ENCODE data around the gene DPT. TPM values are rescaled to one million over a fixed set of nuclear protein-coding genes. Genes with fewer than 3 reads are reported as not detected.

DPT gene
- total RNA-seq, 4 donors from 2014 or later: 95.3 to 190 (median 138) TPM

DNA sequence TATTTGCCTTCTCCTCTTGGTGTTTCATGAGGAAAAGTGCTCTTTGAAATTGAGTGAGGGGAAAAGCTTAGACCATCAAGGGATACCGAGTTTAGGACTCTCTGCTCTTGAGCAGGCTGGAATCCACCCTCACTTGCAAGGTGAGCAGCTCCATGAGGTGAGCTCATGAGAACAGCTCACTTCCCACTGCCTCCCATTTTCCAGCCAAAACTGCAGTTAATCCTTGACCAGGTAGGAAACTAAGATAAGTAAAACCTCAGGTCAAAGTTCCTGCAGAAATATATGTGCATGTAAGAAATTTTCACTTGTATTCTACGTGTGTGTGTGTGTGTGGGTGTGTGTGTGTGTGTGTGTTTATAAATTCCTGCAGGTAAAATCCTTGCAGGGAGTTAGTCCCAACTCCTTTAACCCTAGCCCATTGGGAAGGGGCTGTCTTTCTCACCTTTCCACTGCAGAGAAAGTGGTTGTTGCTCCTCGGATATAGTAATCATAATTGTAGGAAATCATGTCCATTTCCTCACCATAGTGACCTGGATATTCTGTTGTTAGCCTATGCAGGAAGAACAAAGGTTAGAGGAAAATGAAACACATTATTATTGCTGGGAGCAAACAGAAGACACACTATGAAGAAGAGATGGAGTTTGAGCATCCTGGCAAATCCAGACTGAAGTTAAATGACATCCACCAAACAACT lies 28.3 kb downstream of the DPT start:
- H3K9me3 ChIP-seq: no peaks in the 10 kb centered on the region
- H3K27me3 ChIP-seq: no peaks in the 10 kb centered on the region
- no peaks in the 10 kb centered on the region for H3K36me3 ChIP-seq
- no peak for TF ChIP-seq POLR2A (IDR thresholded peaks at IDR 0.05; ENCODE audit: low read depth)
- TF ChIP-seq EP300 (IDR thresholded peaks at IDR 0.05): no peak
- TF ChIP-seq, protein P1, sequence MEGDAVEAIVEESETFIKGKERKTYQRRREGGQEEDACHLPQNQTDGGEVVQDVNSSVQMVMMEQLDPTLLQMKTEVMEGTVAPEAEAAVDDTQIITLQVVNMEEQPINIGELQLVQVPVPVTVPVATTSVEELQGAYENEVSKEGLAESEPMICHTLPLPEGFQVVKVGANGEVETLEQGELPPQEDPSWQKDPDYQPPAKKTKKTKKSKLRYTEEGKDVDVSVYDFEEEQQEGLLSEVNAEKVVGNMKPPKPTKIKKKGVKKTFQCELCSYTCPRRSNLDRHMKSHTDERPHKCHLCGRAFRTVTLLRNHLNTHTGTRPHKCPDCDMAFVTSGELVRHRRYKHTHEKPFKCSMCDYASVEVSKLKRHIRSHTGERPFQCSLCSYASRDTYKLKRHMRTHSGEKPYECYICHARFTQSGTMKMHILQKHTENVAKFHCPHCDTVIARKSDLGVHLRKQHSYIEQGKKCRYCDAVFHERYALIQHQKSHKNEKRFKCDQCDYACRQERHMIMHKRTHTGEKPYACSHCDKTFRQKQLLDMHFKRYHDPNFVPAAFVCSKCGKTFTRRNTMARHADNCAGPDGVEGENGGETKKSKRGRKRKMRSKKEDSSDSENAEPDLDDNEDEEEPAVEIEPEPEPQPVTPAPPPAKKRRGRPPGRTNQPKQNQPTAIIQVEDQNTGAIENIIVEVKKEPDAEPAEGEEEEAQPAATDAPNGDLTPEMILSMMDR (IDR thresholded peaks at IDR 0.05): no peak
- no peak for TF ChIP-seq POLR2AphosphoS5 (IDR thresholded peaks at IDR 0.05)
- no peak for DNase-seq (ENCODE audit: extremely low spot score)
- no peak overlapping the region for H3K27ac ChIP-seq (replicated peaks in 1 of 4)
- 82% methylated on average over 3 of the region's 3 CpGs for WGBS
- intact Hi-C loops (cut with DNase I): no loop called here
- H3K4me3 ChIP-seq: no peak overlapping the region
- H3K4me1 ChIP-seq: peaks cover 0 to 16% (median 14%) of the 10 kb centered on the region in 4 donors

DNA sequence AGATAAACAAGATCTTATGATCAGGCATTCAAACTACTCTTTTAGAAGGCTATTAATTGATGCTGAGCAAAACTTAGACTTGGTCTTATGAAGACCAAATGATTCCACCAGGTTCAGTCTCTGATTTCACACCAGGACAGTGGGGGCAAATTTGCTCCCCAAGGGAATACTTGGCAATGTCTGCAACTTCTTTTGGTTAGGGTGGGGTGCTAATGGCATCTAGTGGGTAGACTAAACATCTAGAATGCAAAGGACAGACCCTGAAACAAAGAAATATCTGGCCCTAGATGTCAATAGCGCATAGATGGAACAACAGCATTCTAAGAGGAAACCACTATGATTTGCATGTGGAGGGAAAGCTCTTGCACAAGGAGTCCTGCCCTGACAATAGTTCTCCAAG lies 30.6 kb downstream of the DPT start:
- WGBS: 100% methylated on average over 1 of the region's 1 CpG
- H3K27ac ChIP-seq (replicated peaks in 1 of 4): no peak overlapping the region
- no peaks in the 10 kb centered on the region for H3K27me3 ChIP-seq
- no peaks in the 10 kb centered on the region for H3K36me3 ChIP-seq
- TF ChIP-seq EP300 (IDR thresholded peaks at IDR 0.05) (no peak), POLR2A (IDR thresholded peaks at IDR 0.05; ENCODE audit: low read depth) (no peak), POLR2AphosphoS5 (IDR thresholded peaks at IDR 0.05) (no peak)
- TF ChIP-seq, protein P1 (IDR thresholded peaks at IDR 0.05): no peak
- no peaks in the 10 kb centered on the region for H3K9me3 ChIP-seq
- peaks cover 0 to 35% (median 31%) of the 10 kb centered on the region in 4 donors for H3K4me1 ChIP-seq
- no peak overlapping the region for H3K4me3 ChIP-seq
- intact Hi-C loops (cut with DNase I): no loop called here
- DNase-seq (ENCODE audit: extremely low spot score): no peak

DNA sequence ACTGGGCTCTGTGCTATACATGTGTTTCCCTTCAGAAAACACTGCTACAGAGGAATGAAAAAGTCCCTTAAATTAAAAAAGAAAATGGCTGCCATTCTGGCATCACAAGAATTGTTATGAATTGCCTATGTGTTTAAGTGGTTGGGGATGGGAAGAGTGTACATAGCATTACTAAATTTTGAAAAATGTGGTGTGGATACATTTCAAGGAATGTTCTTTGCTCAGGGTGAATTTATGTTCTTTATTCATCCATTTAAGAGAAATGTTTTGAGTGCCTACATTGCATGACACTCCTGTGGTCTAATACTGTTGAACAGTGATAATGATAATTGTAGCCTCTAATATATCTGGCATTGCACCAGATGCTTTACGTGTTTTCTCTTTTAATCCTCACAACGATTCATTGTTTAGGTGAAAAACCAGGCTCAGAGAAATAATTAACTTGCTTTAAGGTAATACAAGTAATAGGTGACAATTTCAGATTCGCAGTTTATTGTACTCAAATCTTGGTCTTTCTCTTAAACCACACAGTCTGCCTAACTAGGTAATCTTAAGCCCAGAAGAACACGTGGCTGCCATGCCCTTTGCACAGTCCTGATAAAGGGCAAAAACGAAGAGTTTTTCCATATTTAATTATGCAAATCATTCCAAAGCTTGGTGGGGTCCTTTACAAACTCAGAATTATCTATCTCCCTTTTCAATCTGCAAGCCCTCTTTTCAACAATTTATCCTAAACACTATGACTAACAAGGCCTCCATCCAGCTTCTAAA lies 31.5 kb downstream of the DPT start:
- no peak for DNase-seq (ENCODE audit: extremely low spot score)
- no peak for TF ChIP-seq EP300 (IDR thresholded peaks at IDR 0.05)
- TF ChIP-seq POLR2AphosphoS5 (IDR thresholded peaks at IDR 0.05): no peak
- TF ChIP-seq POLR2A (IDR thresholded peaks at IDR 0.05; ENCODE audit: low read depth): no peak
- TF ChIP-seq, protein P1 (IDR thresholded peaks at IDR 0.05): no peak
- no peaks in the 10 kb centered on the region for H3K9me3 ChIP-seq
- peaks cover 0 to 35% (median 33%) of the 10 kb centered on the region in 4 donors for H3K4me1 ChIP-seq
- H3K4me3 ChIP-seq: no peak overlapping the region
- H3K27me3 ChIP-seq: no peaks in the 10 kb centered on the region
- H3K36me3 ChIP-seq: no peaks in the 10 kb centered on the region
- intact Hi-C loops (cut with DNase I): no loop called here
- no peak overlapping the region for H3K27ac ChIP-seq (replicated peaks in 1 of 4)
- 93% methylated on average over 5 of the region's 5 CpGs for WGBS

DNA sequence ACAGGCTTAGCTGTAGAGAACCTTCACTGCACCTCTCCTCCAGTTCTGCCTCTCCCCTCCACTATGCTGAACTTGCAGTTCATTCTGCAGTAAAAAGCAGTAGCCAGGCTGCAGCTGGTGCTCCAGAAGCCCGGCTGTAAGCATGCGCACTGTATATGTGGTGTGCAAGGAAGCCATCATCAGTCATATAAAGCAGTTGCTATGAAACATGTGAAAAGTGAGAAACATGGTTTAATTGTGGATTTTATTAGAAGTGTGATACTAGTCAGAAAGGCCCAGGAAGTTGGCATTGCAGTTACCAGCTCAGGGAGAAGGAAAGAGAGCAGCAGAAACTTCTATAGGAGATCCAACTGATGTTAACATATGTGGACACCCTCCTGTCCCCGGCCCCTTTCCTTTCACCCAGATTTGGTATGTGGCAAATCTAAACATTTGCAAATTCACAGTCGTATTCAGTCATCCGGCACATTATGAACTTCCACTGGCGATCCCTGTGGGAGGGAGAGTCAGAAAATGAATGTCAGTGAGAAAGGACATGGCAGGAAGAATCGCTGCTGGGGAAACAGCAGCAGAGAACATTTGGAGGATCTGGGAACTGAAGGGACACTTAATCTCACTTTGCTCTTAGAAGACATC lies 32.8 kb downstream of the DPT start:
- peaks cover 0 to 35% (median 33%) of the 10 kb centered on the region in 4 donors for H3K4me1 ChIP-seq
- no peaks in the 10 kb centered on the region for H3K9me3 ChIP-seq
- intact Hi-C loops (cut with DNase I): no loop called here
- TF ChIP-seq EP300 (IDR thresholded peaks at IDR 0.05): no peak
- TF ChIP-seq, protein P1 (IDR thresholded peaks at IDR 0.05): no peak
- no peak for TF ChIP-seq POLR2A (IDR thresholded peaks at IDR 0.05; ENCODE audit: low read depth)
- TF ChIP-seq POLR2AphosphoS5 (IDR thresholded peaks at IDR 0.05): no peak
- H3K27ac ChIP-seq (replicated peaks in 1 of 4): peak overlapping the region in 3 of 4 donors; percentile 25 to 40 (median 29)
- H3K27me3 ChIP-seq: no peaks in the 10 kb centered on the region
- no peak overlapping the region for H3K4me3 ChIP-seq
- no peaks in the 10 kb centered on the region for H3K36me3 ChIP-seq
- no peak for DNase-seq (ENCODE audit: extremely low spot score)
- 52% methylated on average over 7 of the region's 7 CpGs for WGBS
